ENCODE data around the gene SYT8.
A peak's percentile ranks its signal among the peaks of the same experiment; 100 is the strongest.

SYT8 gene

GRCh38 chr11:1832211-1832919 is 2.4 kb upstream of the SYT8 start:
- DNase-seq (ENCODE audit: low spot score): peak; percentile 27

DNA sequence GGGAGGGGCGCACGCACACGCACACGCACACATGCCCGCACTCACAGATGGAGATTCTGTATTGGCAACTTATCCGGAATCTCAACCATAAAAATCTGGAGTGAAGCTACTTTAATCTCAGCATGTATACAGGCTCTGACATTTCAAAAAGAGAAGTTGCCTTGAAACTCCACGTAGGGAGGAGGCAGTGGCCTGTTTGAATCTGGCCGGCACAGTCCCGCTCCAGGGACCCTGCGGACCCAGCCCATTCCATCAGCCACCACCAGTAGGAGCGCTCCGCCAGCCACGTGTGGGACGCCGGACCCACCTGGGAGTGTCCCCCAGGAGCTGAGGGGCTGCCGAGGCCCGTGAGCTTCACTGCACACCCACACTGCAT is 1.9 kb upstream of the SYT8 start:
- no peak for DNase-seq (ENCODE audit: low spot score)

DNA sequence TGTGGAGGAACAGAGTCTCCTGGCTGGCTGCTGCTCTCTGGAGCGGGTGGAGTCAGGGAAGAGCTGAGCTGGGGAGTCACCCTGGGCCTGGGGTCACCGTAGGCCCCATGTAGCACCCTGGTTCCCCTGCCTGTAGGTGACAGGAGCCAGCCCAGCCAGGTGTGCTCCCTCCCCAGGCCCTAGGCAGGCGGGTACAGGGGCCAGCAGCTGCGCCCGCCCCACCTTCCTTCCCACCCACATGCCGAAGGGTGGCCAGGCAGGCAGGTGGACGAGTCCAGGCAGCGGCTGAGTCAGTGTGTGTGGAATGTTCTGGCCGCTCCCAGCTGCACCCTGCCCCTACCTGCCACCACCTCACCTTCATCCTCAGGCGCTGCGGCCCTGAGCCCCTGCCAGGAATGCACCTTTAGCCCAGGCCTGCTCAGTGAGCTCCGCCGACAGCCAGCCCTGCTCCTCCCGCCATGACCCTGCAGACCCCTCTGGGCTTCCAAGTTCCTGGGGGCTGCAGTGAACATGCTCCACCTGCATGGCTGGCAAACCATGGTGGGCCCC is 654 bp upstream of the SYT8 start:
- DNase-seq (ENCODE audit: low spot score): no peak

GRCh38 chr11:1835671-1836010 is 851 bp downstream of the SYT8 start:
- DNase-seq (ENCODE audit: low spot score): no peak

DNA sequence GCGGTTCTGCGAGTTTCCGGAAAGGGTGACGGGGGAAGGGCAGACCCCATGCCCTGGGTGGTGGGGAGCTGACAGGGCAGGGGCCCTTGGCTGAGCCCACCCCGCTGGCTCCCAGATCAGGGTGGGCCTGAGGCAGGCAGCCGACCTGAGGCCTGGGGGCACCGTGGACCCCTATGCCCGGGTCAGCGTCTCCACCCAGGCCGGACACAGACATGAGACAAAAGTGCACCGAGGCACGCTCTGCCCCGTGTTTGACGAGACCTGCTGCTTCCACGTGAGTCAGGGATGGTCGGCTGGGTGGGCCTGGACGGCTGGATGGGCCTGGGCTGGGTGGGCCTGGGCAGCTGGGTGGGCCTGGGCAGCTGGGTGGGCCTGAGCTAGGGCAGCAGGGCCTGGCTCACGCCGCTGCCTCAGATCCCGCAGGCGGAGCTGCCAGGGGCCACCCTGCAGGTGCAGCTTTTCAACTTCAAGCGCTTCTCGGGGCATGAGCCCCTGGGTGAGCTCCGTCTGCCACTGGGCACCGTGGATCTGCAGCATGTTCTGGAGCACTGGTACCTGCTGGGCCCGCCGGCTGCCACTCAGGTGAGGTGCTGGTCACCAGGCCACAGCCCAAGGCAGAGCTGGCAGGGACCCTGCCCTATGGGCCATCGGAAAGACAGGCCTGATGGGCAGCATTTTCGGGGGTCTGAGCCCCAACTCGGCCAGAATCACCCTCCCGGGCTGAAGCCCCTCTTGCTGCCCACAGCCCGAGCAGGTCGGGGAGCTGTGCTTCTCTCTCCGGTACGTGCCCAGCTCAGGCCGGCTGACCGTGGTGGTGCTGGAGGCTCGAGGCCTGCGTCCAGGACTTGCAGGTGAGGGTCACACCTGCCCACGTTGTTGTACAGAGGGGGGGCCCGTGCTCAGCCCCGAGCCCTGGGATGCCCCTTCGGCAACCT is 1.5 kb downstream of the SYT8 start:
- peak; percentile 12 for DNase-seq (ENCODE audit: low spot score)

GRCh38 chr11:1837171-1838076 is 2.6 kb downstream of the SYT8 start:
- peak; percentile 44 for DNase-seq (ENCODE audit: low spot score)

- no peak for DNase-seq (ENCODE audit: low spot score)
Measured at GRCh38 chr11:1838077-1838425, 3.3 kb downstream of the SYT8 start.

DNA sequence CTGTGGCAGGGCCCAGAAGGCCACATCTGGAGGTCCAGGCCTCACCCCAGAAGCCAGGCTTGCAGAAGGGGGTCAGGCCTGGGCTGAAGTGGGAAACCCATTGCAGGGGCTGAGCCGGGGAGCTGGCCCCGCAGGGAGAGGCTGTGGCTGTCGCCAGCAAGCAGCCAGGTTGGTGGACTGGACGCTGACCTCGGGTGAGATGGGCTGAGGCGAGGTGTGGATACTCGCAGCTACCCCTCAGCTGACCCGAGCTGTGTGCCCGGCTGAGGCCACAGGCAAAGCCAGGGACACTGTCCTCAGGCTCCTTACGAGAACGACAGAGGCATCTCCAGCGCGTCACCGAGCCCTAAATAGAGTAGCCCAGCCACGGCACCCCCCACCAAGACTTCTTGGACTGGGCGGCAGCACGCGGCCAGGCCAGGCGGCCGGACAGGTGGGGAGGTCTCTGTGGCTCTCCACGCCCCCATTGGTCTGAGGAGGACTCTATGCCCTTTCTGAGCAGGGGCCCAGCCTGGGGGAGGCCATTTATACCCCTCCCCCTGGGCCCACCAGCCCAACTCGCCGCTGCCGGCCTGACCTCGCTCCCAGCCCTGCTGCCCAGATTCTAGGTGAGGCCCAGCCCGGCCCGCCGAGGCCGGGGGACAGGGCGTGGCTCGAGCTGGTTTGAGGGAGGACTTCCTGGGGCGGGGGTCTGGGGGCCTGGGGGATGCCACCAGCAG is 3.8 kb downstream of the SYT8 start, which contains the start of gene TNNI2:
TSS of gene TNNI2 (plus strand) at position 556 of the 719 bp plus-strand sequence. CDS start 716 bp downstream, outside the sequence.
- DNase-seq (ENCODE audit: low spot score): no peak

GRCh38 chr11:1839204-1839923 is 4.6 kb downstream of the SYT8 start:
- DNase-seq (ENCODE audit: low spot score): no peak

DNA sequence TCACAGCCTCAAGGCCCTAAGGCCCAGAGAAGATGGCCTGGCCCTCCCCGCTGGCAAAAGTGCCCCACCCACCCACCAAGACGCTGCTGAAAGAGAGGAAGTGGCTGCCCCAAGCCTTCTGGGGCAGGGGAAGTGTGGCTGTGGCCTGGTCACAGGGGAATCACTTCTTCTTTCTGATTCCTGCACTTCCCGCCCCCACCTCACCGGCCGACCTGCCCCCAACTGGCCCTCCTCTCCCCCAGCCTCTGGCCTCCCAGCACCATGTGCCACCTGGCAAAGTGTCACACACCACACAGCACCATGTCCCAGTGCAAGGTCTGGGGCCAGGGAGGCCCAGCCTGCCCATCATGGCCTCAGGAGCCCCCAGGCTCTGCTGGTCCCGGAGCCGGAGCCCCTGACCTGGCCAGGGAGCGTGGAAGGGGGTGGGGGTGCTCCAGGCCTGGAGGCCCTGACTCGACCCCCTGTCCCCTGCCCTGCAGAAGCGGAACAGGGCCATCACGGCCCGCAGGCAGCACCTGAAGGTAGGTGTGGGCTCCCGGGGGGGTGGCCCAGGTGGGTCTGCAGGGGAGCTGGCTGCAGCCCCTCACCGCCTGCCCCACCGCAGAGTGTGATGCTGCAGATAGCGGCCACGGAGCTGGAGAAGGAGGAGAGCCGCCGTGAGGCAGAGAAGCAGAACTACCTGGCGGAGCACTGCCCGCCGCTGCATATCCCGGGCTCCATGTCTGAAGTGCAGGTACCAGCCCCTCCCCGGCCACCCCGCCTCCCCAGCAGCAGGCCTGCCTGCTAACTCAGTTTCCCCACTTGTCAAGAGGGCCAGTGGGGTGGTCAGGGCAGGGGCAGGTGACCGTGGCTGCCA is 5.4 kb downstream of the SYT8 start:
- no peak for DNase-seq (ENCODE audit: low spot score)

- no peak for DNase-seq (ENCODE audit: low spot score)
Measured at GRCh38 chr11:1840780-1841480, 6.1 kb downstream of the SYT8 start.

DNA sequence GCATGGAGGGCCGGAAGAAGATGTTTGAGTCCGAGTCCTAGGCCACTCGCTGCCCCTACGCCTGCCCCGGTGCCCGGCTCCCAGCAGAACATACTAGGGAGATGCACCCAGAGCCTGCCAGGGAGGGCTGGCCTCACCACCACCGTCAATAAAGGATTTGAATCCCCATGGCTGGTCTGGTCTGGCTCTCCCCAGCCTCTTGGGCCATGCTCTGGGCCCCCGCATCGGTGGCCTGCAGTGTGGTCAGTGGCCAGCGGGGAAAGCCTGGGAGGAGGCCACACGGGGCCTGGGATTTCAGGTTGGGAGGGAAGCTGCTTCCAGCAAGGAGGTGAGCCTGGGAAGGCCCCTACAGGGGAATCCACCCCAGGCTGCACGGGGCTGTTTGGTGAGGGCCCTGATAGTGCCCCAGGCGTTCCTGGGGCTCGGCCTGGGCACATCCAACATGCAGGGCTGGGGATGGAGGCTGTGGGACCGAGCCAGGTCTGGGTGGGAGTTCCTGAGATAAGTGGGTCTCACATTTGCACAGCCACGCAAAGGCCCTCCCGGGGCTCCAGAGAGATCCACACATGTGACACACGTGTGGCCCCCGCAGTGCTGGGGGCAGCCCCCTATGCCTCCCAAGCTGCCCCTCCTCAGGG is 6.8 kb downstream of the SYT8 start:
- DNase-seq (ENCODE audit: low spot score): no peak

GRCh38 chr11:1842149-1843097 is 7.6 kb downstream of the SYT8 start:
- no peak for DNase-seq (ENCODE audit: low spot score)

DNA sequence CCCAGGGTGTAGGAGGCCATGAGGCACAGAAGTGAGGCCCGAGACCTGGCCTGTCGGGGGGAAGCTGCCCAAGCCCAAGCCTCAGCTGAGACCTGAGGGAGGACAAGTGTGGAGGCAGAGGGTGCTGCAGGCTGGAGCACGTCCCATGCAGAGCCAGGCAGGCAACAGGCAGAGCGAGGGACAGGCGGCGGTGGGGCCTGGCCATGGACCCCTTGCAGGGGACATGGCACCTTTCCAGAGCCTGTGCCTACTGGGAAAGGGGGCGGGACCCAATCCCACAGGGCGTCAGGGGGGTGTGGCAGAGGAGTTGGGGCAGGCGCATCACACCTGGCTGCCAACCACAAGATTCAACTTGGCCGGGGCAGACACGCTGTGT is 8.3 kb downstream of the SYT8 start:
- DNase-seq (ENCODE audit: low spot score): no peak

GRCh38 chr11:1843796-1844195 is 9.0 kb downstream of the SYT8 start:
- DNase-seq (ENCODE audit: low spot score): no peak

- DNase-seq (ENCODE audit: low spot score): no peak
Measured at GRCh38 chr11:1844221-1845094, 9.7 kb downstream of the SYT8 start.

DNA sequence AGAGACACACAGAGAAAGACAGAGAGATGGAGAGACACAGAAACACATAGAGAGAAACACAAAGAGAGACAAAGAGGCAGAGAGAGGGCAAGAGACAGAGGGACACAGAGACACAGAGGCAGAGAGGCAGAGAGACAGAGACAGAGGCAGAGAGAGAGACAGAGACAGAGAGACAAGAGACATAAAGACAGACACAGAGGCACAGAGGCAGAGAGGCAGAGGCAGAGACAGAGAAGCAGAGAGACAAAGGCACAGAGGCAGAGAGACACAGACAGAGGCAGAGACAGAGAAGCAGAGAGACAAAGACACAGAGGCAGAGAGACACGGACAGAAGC is 10.3 kb downstream of the SYT8 start:
- no peak for DNase-seq (ENCODE audit: low spot score)
